Measurements from ENCODE around the gene C3orf18. TPM values are rescaled to one million over a fixed set of nuclear protein-coding genes. Genes with fewer than 3 reads are reported as not detected.
A peak's percentile ranks its signal among the peaks of the same experiment; 100 is the strongest.

Gene C3orf18
- total and polyA plus RNA-seq, 2 donors (not counting 3 experiments of a cell fraction or from before 2014, with no cell fraction given) = 1.7 to 2.9 TPM

- no peaks in the 10 kb centered on the region for H4K20me1 ChIP-seq (replicated peaks; ENCODE audit: control insufficient read depth, extremely low read depth, insufficient read depth, low read length)
- DNase-seq (ENCODE audit: low read depth, low spot score) (no peak), FAIRE-seq (no peak)
- no peaks in the 10 kb centered on the region for H3K27me3 ChIP-seq (ENCODE audit: control insufficient read depth in 2 of 2, insufficient read depth in 2 of 2, low read length in 2 of 2)
- intact Hi-C loops (cut with micrococcal nuclease) (no loop called here), dilution Hi-C loops (cut with MboI; ENCODE audit: extremely low pct_ligation_motif_present, low sequenced_read_pairs) (no loop called here)
- H3K9me1 ChIP-seq (replicated peaks; ENCODE audit: control insufficient read depth, extremely low read depth, insufficient read depth, low read length) = no peaks in the 10 kb centered on the region
- no peak overlapping the region for H3K27ac ChIP-seq (ENCODE audit: insufficient read depth, low read depth, low read length)
- H3K4me2 ChIP-seq (ENCODE audit: insufficient read depth, low read length) = no peak overlapping the region
- no peaks in the 10 kb centered on the region for H3K9me3 ChIP-seq (replicated peaks; ENCODE audit: control insufficient read depth, insufficient read depth, low read length)
- H3K79me2 ChIP-seq (ENCODE audit: control insufficient read depth, insufficient read depth, low read length) = no peaks in the 10 kb centered on the region
- H3K36me3 ChIP-seq (ENCODE audit: control insufficient read depth in 2 of 2, extremely low read depth in 1 of 2, insufficient read depth in 2 of 2, low read length in 2 of 2) = no peaks in the 10 kb centered on the region
- no peaks in the 10 kb centered on the region for H3K4me1 ChIP-seq (ENCODE audit: control insufficient read depth, extremely low read depth, insufficient read depth, low read length)
- CTCF ChIA-PET = no interaction called here
- no peak overlapping the region for H3K9ac ChIP-seq (replicated peaks; ENCODE audit: extremely low read depth, insufficient read depth, low read length)
- TF ChIP-seq FOS (IDR thresholded peaks at IDR 0.05; ENCODE audit: borderline replicate concordance, insufficient read depth, low read length) = no peak
- no peak for TF ChIP-seq JUN (IDR thresholded peaks at IDR 0.05; ENCODE audit: borderline replicate concordance, insufficient read depth, insufficient read length, low read depth)
- no peak for TF ChIP-seq MAX (IDR thresholded peaks at IDR 0.05; ENCODE audit: insufficient read depth, insufficient read length)
- TF ChIP-seq POLR2A (IDR thresholded peaks at IDR 0.05; ENCODE audit: low read depth, low read length) = no peak
- no peak overlapping the region for H2AFZ ChIP-seq (ENCODE audit: low read depth, low read length)
- no TSS peak for BruUV-seq (replicated peaks)
- H3K4me3 ChIP-seq (replicated peaks in 1 of 3; ENCODE audit: insufficient read depth in 1 of 3, low read depth in 1 of 3, low read length in 3 of 3) = no peak overlapping the region
- POLR2A ChIA-PET = no interaction called here
Measured at GRCh38 chr3:50545781-50546180, 21.8 kb downstream of the C3orf18 start.

- TF ChIP-seq CTCF (IDR thresholded peaks at IDR 0.05; ENCODE audit: extremely low read depth in 1 of 2, insufficient read depth in 1 of 2, low read depth in 1 of 2, low read length in 2 of 2) (peak; percentile 83 to 87), POLR2A (IDR thresholded peaks at IDR 0.05; ENCODE audit: low read depth, low read length) (no peak), MAX (IDR thresholded peaks at IDR 0.05; ENCODE audit: insufficient read depth, insufficient read length) (no peak), POLR2AphosphoS5 (IDR thresholded peaks at IDR 0.05; ENCODE audit: insufficient read depth, low read depth, low read length) (no peak), MYC (IDR thresholded peaks at IDR 0.05; ENCODE audit: low read depth, low read length) (no peak), FOS (IDR thresholded peaks at IDR 0.05; ENCODE audit: borderline replicate concordance, insufficient read depth, low read length) (no peak)
- dilution Hi-C loops (cut with MboI; ENCODE audit: extremely low pct_ligation_motif_present, low sequenced_read_pairs) (no loop called here), intact Hi-C loops (cut with micrococcal nuclease) (loop anchor here (1.0 to 5.0 kb wide), 5 partner anchors 23 to 350 kb away; partner anchors contain the start of gene GNAT1)
- Histone ChIP-seq H3K4me3 (replicated peaks in 1 of 3; ENCODE audit: insufficient read depth in 1 of 3, low read depth in 1 of 3, low read length in 3 of 3) (no peak overlapping the region), H3K4me1 (ENCODE audit: control insufficient read depth, extremely low read depth, insufficient read depth, low read length) (no peaks in the 10 kb centered on the region), H4K20me1 (replicated peaks; ENCODE audit: control insufficient read depth, extremely low read depth, insufficient read depth, low read length) (no peaks in the 10 kb centered on the region), H3K27me3 (ENCODE audit: control insufficient read depth in 2 of 2, insufficient read depth in 2 of 2, low read length in 2 of 2) (peaks cover 3 to 5% of the 10 kb centered on the region in 2 experiments), H3K36me3 (ENCODE audit: control insufficient read depth in 2 of 2, extremely low read depth in 1 of 2, insufficient read depth in 2 of 2, low read length in 2 of 2) (no peaks in the 10 kb centered on the region), H3K9me1 (replicated peaks; ENCODE audit: control insufficient read depth, extremely low read depth, insufficient read depth, low read length) (no peaks in the 10 kb centered on the region), H2AFZ (ENCODE audit: low read depth, low read length) (no peak overlapping the region), H3K27ac (ENCODE audit: insufficient read depth, low read depth, low read length) (no peak overlapping the region), H3K9me3 (replicated peaks; ENCODE audit: control insufficient read depth, insufficient read depth, low read length) (no peaks in the 10 kb centered on the region), H3K4me2 (ENCODE audit: insufficient read depth, low read length) (no peak overlapping the region), H3K9ac (replicated peaks; ENCODE audit: extremely low read depth, insufficient read depth, low read length) (no peak overlapping the region), H3K79me2 (ENCODE audit: control insufficient read depth, insufficient read depth, low read length) (no peaks in the 10 kb centered on the region)
- FAIRE-seq (peak; percentile 91), DNase-seq (ENCODE audit: low read depth, low spot score) (peak; percentile 63)
- CTCF ChIA-PET = interaction anchor here (0.6 to 7.5 kb wide), 54 partner anchors 8 to 860 kb away, joined by 3 to 165 read pairs (median 4); partner anchors contain the start of genes C3orf18, CACNA2D2, CYB561D2 and HEMK1
- POLR2A ChIA-PET = interaction anchor here (0.9 kb wide), 1 partner anchor 195 kb away, joined by 3 read pairs; no protein-coding TSS in a partner anchor
- BruUV-seq (replicated peaks) = no TSS peak
Measured at GRCh38 chr3:50542177-50543034, 25.1 kb downstream of the C3orf18 start.

All from endothelial cell of umbilical vein (primary cell).